Large intestine (tissue), 12 donors: ENCODE measurements around the gene RPS25. TPM values are rescaled to one million over a fixed set of nuclear protein-coding genes. Genes with fewer than 3 reads are reported as not detected.
"Not testable (repeated sequence)": the region's sequence is repeated elsewhere in the genome, so short reads cannot be mapped to it uniquely, and the experiment has no call there.

Experiments
- DNase-seq, 2 donors: peaks; one replicate each; pipeline versions ENCODE4 v3.0.0 to v3.0.0-alpha.2; 2013
- H3K27ac ChIP-seq: one replicate; pipeline ENCODE4 v1.5.1; 2013; ENCODE audit warnings: low read length
- H3K27me3 ChIP-seq: 2 replicates; pipeline ENCODE4 v1.6.1; 2013; ENCODE audit warnings: low read length; ENCODE audit not compliant: control insufficient read depth, insufficient read depth
- H3K36me3 ChIP-seq: 2 replicates; pipeline ENCODE4 v1.6.1; 2013; ENCODE audit warnings: low read length; ENCODE audit not compliant: control insufficient read depth, insufficient read depth
- H3K4me1 ChIP-seq: one replicate; pipeline ENCODE4 v1.6.1; 2013; ENCODE audit warnings: low read length; ENCODE audit not compliant: control insufficient read depth, insufficient read depth
- H3K4me3 ChIP-seq: one replicate; pipeline ENCODE4 v1.5.1; 2013; ENCODE audit warnings: low read length
- H3K9me3 ChIP-seq: one replicate; pipeline ENCODE4 v1.6.1; 2013; ENCODE audit warnings: mild to moderate bottlenecking, low read depth, low read length, moderate library complexity; ENCODE audit not compliant: control insufficient read depth
- WGBS: methylation state at CpG from one replicate; pipeline ENCODE4 v1.1.5; 2013; ENCODE audit warnings: low lambda C conversion rate; ENCODE audit not compliant: insufficient coverage; 5-methylcytosine and 5-hydroxymethylcytosine counted together
- long read RNA-seq, 11 donors: transcript quantifications; one replicate each; lab custom pipeline, GENCODE V29; 2026
- polyA plus RNA-seq: library from polyadenylated mRNA; unstranded; fragments of 120-200 nt; gene quantifications from one replicate; pipeline ENCODE4 v1.2.1, GENCODE V29; 2013

The RPS25 gene
- polyA plus RNA-seq: 1,295 TPM
- long read RNA-seq, donor 1, transcript RPS25-204 (3 exons, 1,462 nt): minor isoform, 9 of 1,313 reads
- long read RNA-seq, donor 1, transcript RPS25-201 (2 exons, 1,078 nt): minor isoform, 12 of 1,313 reads
- long read RNA-seq, donor 1, transcript RPS25-202 (5 exons, 835 nt): major isoform, 972 of 1,313 reads
- long read RNA-seq, donor 1, partial matches to known transcripts: 169 of 1,313 reads
- long read RNA-seq, donor 1, other reads (novel, unspliced or antisense): 148 of 1,313 reads
- long read RNA-seq, donor 2, transcript RPS25-202 (5 exons, 835 nt): major isoform, 2,035 of 2,875 reads
- long read RNA-seq, donor 2, transcript RPS25-203 (5 exons, 711 nt): minor isoform, 12 of 2,875 reads
- long read RNA-seq, donor 2, transcript RPS25-204 (3 exons, 1,462 nt): minor isoform, 13 of 2,875 reads
- long read RNA-seq, donor 2, transcript RPS25-201 (2 exons, 1,078 nt): minor isoform, 22 of 2,875 reads
- long read RNA-seq, donor 2, partial matches to known transcripts: 409 of 2,875 reads
- long read RNA-seq, donor 2, other reads (novel, unspliced or antisense): 382 of 2,875 reads
- long read RNA-seq, donor 3: 0 reads
- long read RNA-seq, donor 4, transcript RPS25-202 (5 exons, 835 nt): major isoform, 210 of 259 reads
- long read RNA-seq, donor 4, partial matches to known transcripts: 19 of 259 reads
- long read RNA-seq, donor 4, other reads (novel, unspliced or antisense): 24 of 259 reads
- long read RNA-seq, donor 5, transcript RPS25-202 (5 exons, 835 nt): major isoform, 981 of 1,243 reads
- long read RNA-seq, donor 5, transcript RPS25-204 (3 exons, 1,462 nt): minor isoform, 6 of 1,243 reads
- long read RNA-seq, donor 5, partial matches to known transcripts: 115 of 1,243 reads
- long read RNA-seq, donor 5, other reads (novel, unspliced or antisense): 134 of 1,243 reads
- long read RNA-seq, donor 6, transcript RPS25-204 (3 exons, 1,462 nt): minor isoform, 24 of 2,462 reads
- long read RNA-seq, donor 6, transcript RPS25-202 (5 exons, 835 nt): major isoform, 1,689 of 2,462 reads
- long read RNA-seq, donor 6, transcript RPS25-201 (2 exons, 1,078 nt): minor isoform, 48 of 2,462 reads
- long read RNA-seq, donor 6, partial matches to known transcripts: 338 of 2,462 reads
- long read RNA-seq, donor 6, other reads (novel, unspliced or antisense): 357 of 2,462 reads
- long read RNA-seq, donor 7, transcript RPS25-202 (5 exons, 835 nt): major isoform, 856 of 1,145 reads
- long read RNA-seq, donor 7, transcript RPS25-201 (2 exons, 1,078 nt): minor isoform, 19 of 1,145 reads
- long read RNA-seq, donor 7, transcript RPS25-204 (3 exons, 1,462 nt): minor isoform, 11 of 1,145 reads
- long read RNA-seq, donor 7, partial matches to known transcripts: 127 of 1,145 reads
- long read RNA-seq, donor 7, other reads (novel, unspliced or antisense): 127 of 1,145 reads
- long read RNA-seq, donor 8, transcript RPS25-203 (5 exons, 711 nt): minor isoform, 16 of 3,441 reads
- long read RNA-seq, donor 8, transcript RPS25-201 (2 exons, 1,078 nt): minor isoform, 49 of 3,441 reads
- long read RNA-seq, donor 8, transcript RPS25-204 (3 exons, 1,462 nt): minor isoform, 22 of 3,441 reads
- long read RNA-seq, donor 8, transcript RPS25-202 (5 exons, 835 nt): major isoform, 2,621 of 3,441 reads
- long read RNA-seq, donor 8, partial matches to known transcripts: 386 of 3,441 reads
- long read RNA-seq, donor 8, other reads (novel, unspliced or antisense): 342 of 3,441 reads
- long read RNA-seq, donor 9, transcript RPS25-202 (5 exons, 835 nt): major isoform, 2,235 of 3,054 reads
- long read RNA-seq, donor 9, transcript RPS25-204 (3 exons, 1,462 nt): minor isoform, 13 of 3,054 reads
- long read RNA-seq, donor 9, transcript RPS25-201 (2 exons, 1,078 nt): minor isoform, 41 of 3,054 reads
- long read RNA-seq, donor 9, transcript RPS25-203 (5 exons, 711 nt): minor isoform, 9 of 3,054 reads
- long read RNA-seq, donor 9, partial matches to known transcripts: 406 of 3,054 reads
- long read RNA-seq, donor 9, other reads (novel, unspliced or antisense): 343 of 3,054 reads
- long read RNA-seq, donor 10, transcript RPS25-203 (5 exons, 711 nt): minor isoform, 8 of 2,579 reads
- long read RNA-seq, donor 10, transcript RPS25-204 (3 exons, 1,462 nt): minor isoform, 14 of 2,579 reads
- long read RNA-seq, donor 10, transcript RPS25-202 (5 exons, 835 nt): major isoform, 1,925 of 2,579 reads
- long read RNA-seq, donor 10, transcript RPS25-201 (2 exons, 1,078 nt): minor isoform, 27 of 2,579 reads
- long read RNA-seq, donor 10, partial matches to known transcripts: 286 of 2,579 reads
- long read RNA-seq, donor 10, other reads (novel, unspliced or antisense): 316 of 2,579 reads
- long read RNA-seq, donor 11, transcript RPS25-202 (5 exons, 835 nt): major isoform, 1,238 of 1,760 reads
- long read RNA-seq, donor 11, transcript RPS25-204 (3 exons, 1,462 nt): minor isoform, 12 of 1,760 reads
- long read RNA-seq, donor 11, transcript RPS25-203 (5 exons, 711 nt): minor isoform, 5 of 1,760 reads
- long read RNA-seq, donor 11, transcript RPS25-201 (2 exons, 1,078 nt): minor isoform, 19 of 1,760 reads
- long read RNA-seq, donor 11, partial matches to known transcripts: 219 of 1,760 reads
- long read RNA-seq, donor 11, other reads (novel, unspliced or antisense): 264 of 1,760 reads

- peak; percentile 96 to 99 for DNase-seq
- Histone ChIP-seq H3K4me1 (peaks cover 44% of the 10 kb centered on the region), H3K4me3 (peak within 1 kb of the TSS; percentile 91), H3K27ac (peak within 1 kb of the TSS; percentile 97), H3K36me3 (peaks cover 42% of the 10 kb centered on the region), H3K9me3 (no peaks in the 10 kb centered on the region), H3K27me3 (no peaks in the 10 kb centered on the region)
- no CpG with 5 or more reads among the region's 63 CpGs for WGBS
Measured at GRCh38 chr11:119018074-119018938, at the start of gene RPS25, which contains the start of gene TRAPPC4. Gene RPS25 (minus strand): TSS chr11:119018343. CDS start chr11:119018284, 59 bp downstream. Gene TRAPPC4 (plus strand): TSS chr11:119018766. CDS start chr11:119018796, 30 bp downstream.

GRCh38 chr11:119067371-119068222 is 49.5 kb upstream of the RPS25 start, which contains the start of gene VPS11:
Gene VPS11 (plus strand): TSS chr11:119067818. CDS start chr11:119067824, 6 bp downstream.
- Histone ChIP-seq H3K4me3 (peak within 1 kb of the TSS; percentile 69), H3K27me3 (no peaks in the 10 kb centered on the region), H3K27ac (peak within 1 kb of the TSS; percentile 65), H3K36me3 (peaks cover 16% of the 10 kb centered on the region), H3K4me1 (peaks cover 4% of the 10 kb centered on the region), H3K9me3 (no peaks in the 10 kb centered on the region)
- peak; percentile 97 for DNase-seq
- WGBS: no CpG with 5 or more reads among the region's 49 CpGs

GRCh38 chr11:119065369-119065768 is 47.2 kb upstream of the RPS25 start:
- Histone ChIP-seq H3K36me3 (peaks cover 4% of the 10 kb centered on the region), H3K27ac (no peak overlapping the region), H3K4me3 (no peak overlapping the region), H3K9me3 (no peaks in the 10 kb centered on the region), H3K27me3 (no peaks in the 10 kb centered on the region), H3K4me1 (peaks cover 4% of the 10 kb centered on the region)
- peak in 1 of 2 donors; percentile 15 for DNase-seq
- WGBS: no CpG with 5 or more reads among the region's 4 CpGs

- WGBS: no CpG with 5 or more reads among the region's 5 CpGs
- no peak overlapping the region for H3K27ac ChIP-seq
- no peaks in the 10 kb centered on the region for H3K36me3 ChIP-seq
- no peaks in the 10 kb centered on the region for H3K27me3 ChIP-seq
- no peaks in the 10 kb centered on the region for H3K9me3 ChIP-seq
- no peak overlapping the region for H3K4me3 ChIP-seq
- no peak for DNase-seq
- H3K4me1 ChIP-seq: peaks cover 4% of the 10 kb centered on the region
Measured at GRCh38 chr11:119062779-119063178, 44.6 kb upstream of the RPS25 start.

- no CpG with 5 or more reads among the region's 3 CpGs for WGBS
- H3K27me3 ChIP-seq: no peaks in the 10 kb centered on the region
- no peak for DNase-seq
- H3K4me1 ChIP-seq: no peaks in the 10 kb centered on the region
- H3K36me3 ChIP-seq: no peaks in the 10 kb centered on the region
- no peak overlapping the region for H3K4me3 ChIP-seq
- no peak overlapping the region for H3K27ac ChIP-seq
- no peaks in the 10 kb centered on the region for H3K9me3 ChIP-seq
Measured at GRCh38 chr11:119061256-119061655, 43.1 kb upstream of the RPS25 start.

GRCh38 chr11:119059128-119059527 is 41.0 kb upstream of the RPS25 start:
- not testable (repeated sequence) for H3K27ac ChIP-seq, H3K27me3 ChIP-seq, H3K4me3 ChIP-seq, H3K4me1 ChIP-seq, H3K9me3 ChIP-seq, DNase-seq
- WGBS: no CpG with 5 or more reads among the region's 35 CpGs
- peaks cover 14% of the 10 kb centered on the region for H3K36me3 ChIP-seq

GRCh38 chr11:119057000-119057769 is 39.0 kb upstream of the RPS25 start, which contains the start of gene HYOU1:
Gene HYOU1 (minus strand): TSS chr11:119057205. CDS start chr11:119056160, 1,045 bp downstream.
- no CpG with 5 or more reads among the region's 79 CpGs for whole genome bisulfite sequencing
- DNase-seq: peak; percentile 96 to 99
- H3K4me3 ChIP-seq: peak within 1 kb of the TSS; percentile 90

More at GRCh38 chr11:119057000-119057769, 39.0 kb upstream of the RPS25 start, which contains the start of gene HYOU1:
- Histone ChIP-seq H3K27ac (peak within 1 kb of the TSS; percentile 82), H3K27me3 (no peaks in the 10 kb centered on the region), H3K9me3 (no peaks in the 10 kb centered on the region), H3K36me3 (peaks cover 33% of the 10 kb centered on the region), H3K4me1 (peaks cover 7% of the 10 kb centered on the region)
